HL-60/S4 treated with phorbol 12-myristate 13-acetate at 8.2 ng/mL for 4 days and 3 days (cell line): ENCODE data around the gene TM4SF18.
"Not testable (repeated sequence)": the region's sequence is repeated elsewhere in the genome, so short reads cannot be mapped to it uniquely, and the experiment has no call there.

Experiments
- in situ Hi-C: fragments of 300-500 bp; cut with MboI; formaldehyde crosslinking; loops from 2 replicates; pipeline ENCODE4 v1.15.0; 2022; ENCODE audit warnings: low sequenced_read_pairs

TM4SF18 gene

DNA sequence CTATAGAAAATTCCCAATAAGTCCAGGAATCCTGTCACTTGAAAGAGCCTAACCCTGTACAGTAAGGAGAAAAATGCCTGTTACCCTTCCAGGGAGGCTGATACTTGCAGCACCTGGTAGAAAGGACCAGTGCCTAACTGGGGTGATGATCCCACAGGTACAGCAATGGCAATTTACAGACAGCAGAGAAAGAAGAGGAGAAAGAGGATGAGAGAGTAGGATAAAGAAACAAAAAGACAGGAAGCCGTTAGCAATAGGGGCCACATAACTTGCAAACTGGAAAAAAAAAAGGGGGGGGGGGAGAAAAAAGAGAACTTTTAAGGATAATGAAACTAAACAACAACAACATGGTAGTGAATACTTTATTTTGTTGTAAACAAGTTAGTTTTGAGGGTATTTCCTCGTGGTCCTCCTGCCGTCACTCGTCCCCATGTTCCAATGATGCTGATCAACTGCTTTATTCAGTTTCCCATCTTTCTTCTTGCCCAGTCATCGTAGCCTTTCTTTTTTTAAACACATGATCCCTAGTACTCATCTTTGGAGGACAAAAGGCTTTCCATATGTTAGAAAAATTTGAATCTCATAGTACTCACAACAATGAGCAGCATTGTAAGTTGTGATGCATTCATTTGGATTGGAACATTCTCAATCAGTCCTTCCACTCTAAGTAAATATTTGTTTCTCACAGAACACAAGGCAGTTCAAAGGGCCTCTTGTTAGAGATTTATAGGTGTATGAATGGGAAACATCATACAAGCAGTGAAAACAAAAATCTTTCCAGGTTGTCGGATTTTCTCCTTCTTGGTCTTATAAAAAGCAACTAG lies 35.5 kb upstream of the TM4SF18 start:
- in situ Hi-C loops = no loop called here

DNA sequence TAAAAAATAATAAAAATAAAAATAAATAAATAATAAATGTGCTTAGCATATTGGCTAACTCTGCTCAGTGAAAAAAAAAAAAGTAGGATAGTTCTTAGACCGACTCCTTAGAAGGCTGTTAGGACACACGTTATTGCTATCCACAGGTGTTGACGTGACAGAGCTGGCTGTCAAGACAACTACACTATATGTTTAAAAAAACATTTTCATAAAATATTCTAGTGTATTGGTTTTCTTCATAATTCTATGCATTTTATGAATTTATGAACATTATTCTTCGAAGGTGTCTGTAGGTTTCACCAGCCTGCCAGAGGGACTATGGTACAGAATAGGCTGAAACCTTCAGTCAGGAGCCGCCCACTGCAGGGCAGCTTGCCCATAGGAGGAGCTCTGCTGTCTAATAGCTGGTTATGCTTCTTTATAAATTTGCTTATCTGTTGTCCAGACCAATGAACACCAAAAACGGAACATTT lies 34.8 kb upstream of the TM4SF18 start:
- in situ Hi-C loops = no loop called here

DNA sequence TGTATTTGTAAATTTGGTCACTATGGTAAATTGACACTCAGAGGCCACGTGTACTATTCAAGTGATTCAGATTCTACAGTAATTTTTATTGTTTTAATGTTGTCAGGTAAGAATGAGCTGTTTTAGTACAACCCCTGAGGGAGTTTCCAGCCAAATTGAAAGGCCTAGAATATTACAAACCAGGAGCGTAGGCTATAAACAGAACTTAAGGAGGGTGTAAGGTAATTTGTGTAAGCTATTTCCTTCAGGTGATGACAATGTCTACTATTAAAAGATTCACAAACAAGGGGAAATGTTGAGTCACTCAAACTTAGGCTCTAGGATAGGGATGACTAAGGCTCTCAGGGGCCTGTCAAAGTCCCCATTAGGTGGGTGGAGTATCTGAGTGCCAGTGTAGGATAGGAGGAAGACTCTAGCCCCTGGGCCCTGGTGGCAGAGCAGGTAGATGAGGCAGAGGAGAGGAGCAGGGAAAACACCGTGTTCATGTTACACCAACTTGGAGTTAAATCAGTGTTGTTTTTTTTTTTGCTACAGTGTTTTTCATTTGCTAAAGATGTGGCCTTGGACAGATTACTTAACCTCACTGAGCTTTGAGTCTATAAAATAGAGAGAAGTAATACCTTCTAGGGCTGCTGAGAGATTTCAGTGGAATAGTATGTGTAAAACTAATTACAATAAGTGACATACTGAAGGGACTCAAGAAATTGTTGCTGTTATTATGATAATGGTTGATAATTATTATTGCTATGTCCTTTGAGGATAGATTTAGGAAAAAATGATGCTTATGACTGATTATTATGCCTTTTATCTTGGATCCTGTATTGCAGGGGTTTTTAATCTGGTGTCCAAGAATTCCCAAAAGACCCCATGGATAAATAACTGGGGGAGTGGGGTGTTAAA lies 33.8 kb upstream of the TM4SF18 start:
- in situ Hi-C loops = no loop called here

DNA sequence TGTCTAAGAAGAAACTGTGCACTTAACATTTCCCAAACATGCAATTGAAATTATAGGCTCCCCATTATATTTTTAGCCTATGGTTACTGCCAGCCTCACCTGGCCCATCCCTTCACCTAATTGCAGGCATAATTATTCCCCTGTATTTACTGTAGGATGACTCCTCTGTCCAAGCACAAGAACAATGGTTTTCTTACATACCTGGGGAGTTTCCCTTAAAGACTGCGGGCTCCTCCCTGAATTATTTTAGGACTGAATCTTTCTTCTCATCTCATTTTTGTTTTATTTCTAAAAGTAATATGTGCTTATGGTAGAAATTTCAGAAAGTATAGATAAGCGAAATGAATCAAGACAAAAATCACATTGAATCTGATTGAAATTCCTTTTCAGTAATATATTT lies 32.6 kb upstream of the TM4SF18 start:
- in situ Hi-C loops = no loop called here

DNA sequence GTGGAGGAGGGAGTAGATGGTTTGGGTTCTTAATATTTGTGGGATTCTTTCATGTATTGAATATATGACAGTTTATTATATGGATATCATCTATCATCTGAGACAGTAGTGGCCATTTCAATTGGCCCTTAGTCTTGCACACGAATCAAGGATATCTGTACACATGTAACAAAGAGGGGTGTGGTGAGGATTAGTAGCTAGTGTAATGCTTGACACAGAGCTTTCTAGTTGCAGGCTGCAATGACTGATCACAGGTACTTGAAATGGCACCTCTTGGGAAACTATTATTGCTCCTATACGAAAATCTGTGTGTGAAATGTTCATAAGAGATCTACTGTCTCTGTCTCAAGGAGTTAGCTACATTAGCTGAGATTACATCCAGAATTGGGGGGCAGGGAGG lies 31.2 kb upstream of the TM4SF18 start:
- in situ Hi-C loops = no loop called here

DNA sequence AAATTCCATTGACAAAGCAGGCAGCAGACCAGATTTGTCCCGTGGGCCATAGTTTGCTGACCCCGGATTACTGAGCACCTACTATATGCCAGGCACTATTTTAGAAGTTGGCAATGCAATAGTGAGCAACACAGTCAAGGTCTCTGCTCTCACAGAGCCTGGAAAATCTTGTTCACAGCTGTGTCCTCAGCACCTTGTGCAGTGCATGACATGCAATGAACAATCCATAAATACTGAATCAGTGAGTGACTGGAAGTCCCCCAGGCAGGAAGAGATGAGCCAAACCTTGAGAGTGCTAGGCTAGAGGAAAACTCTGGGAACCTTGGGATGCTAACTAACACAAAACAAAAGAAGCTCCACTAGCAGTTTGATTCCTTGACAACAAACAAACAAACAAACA lies 29.6 kb upstream of the TM4SF18 start:
- in situ Hi-C loops = no loop called here

DNA sequence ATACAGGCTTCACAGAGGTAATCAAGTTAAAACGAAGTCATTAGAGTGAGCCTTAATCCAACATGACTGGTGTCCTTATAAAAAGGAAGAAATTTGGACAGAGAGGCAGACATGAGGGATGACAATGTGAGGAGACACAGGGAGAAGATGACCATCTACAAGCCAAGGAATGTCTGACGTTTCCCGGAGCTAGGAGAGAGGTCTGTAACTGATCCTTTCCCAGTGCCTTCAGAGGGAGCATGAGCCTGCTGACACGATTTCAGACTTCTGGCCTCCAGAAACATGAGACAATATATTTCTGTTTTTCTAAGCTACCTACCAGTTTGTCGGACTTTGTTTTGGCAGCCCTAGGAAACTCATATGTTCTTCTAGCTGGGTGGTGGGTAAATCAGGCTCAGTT lies 28.9 kb upstream of the TM4SF18 start:
- in situ Hi-C loops = no loop called here

DNA sequence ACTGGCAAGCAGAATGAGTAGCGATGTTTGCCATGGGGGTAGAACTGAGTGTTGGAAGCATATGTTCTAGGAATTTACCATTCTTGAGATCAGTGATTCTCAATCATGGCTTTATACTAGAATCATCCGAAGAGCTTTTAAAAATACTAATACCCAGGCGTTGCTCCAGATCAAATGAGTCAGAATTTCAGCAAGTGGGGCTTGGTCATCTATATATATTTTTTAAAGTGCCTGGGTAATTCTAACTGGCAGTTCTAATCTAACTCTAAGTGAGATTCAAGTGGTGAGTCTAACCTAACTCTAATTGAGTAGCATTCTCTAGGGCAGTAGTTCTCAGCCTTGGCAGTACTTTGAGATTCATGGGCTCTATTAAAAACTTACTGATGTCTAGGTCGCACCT lies 23.2 kb upstream of the TM4SF18 start:
- in situ Hi-C loops = no loop called here

DNA sequence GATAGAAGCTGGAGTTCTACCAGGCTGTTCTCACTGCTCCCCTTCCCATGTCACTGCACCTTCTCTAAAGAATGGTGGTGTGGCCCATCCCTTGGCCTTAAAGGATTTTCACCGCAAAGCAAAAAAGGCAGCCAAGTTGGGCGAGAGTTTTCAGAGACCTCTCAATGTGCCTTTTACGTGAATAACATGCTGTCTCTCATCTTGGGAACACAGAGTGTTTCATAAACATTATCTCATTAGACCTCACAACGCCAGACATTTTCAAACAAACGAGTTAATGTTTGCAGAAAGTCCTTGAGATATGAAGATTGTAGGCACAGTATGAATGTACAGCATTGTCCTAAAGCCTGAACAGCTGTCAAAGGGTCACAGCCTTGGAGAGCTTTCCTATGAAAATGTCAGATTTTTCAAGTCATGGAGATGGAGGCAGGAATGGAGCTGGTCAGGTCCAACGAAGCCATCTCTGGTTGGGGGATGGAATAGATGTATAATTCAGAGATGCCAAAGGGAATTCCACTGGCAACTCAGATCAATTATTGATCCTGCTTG lies 22.7 kb upstream of the TM4SF18 start:
- in situ Hi-C loops = no loop called here

DNA sequence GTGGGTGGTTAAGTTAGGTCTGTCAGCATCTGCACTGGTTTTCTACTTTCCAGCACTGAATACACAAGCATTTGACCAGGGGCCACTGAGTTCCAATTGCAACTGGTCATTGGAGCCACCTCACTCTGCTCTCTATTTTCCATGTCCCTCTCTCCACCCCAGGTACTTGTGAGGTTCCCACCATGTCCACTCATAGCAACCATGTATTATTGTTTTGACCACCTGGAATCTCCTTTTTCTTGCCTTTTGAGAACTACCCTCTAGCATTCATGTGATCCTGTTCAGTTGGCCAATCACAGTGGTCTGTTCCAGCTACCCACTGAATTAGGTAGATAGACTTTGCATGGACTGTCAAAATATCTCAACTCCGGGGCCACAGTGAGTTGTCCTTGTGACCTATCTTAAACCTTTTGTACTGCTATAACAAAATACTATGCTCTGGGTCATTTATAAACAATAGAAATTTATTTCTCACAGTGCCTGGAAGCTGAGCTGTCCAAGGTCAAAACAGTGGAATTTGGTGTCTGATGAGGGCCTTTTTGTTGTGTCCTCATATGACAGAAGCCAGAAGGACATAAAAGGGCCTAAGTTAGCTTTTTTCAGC lies 20.2 kb upstream of the TM4SF18 start:
- in situ Hi-C loops = no loop called here

DNA sequence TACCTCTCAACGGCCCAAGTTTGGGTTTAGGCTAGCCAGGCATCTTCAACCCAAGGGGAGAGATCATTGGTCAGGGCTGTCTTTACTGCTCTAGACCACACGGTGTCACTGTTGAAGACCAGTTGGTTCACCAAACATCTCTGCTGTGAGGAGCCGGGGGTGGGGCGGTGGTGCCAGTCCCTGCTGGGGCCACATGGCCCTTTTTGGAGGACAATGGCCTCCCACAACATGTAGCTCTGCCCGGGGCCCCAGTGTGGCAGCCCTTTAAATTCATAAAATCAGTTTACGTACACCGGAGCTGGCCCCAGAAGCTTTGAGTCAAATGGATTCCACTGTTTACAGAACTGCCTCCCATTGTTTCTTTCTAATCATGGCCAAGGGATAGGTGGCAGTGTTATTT lies 19.1 kb upstream of the TM4SF18 start:
- in situ Hi-C loops = no loop called here

DNA sequence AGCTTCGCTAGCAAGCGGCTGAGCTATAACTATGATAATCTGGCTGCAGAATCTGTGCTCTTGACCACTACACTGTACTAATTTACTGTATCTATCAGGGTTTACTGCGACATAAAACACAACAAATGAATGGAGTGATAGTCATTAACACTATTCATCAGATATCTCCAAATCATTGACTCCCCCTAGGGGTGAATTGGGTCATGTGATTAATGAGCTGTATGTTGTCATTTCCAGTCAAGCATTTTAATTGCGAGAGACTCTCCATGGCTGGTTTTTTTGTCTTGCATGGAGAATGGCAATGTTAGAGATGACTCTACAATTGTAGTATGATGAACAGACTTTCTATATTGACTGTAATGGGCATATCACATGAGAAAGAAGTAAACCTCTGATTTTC lies 10.5 kb upstream of the TM4SF18 start:
- in situ Hi-C loops = no loop called here

DNA sequence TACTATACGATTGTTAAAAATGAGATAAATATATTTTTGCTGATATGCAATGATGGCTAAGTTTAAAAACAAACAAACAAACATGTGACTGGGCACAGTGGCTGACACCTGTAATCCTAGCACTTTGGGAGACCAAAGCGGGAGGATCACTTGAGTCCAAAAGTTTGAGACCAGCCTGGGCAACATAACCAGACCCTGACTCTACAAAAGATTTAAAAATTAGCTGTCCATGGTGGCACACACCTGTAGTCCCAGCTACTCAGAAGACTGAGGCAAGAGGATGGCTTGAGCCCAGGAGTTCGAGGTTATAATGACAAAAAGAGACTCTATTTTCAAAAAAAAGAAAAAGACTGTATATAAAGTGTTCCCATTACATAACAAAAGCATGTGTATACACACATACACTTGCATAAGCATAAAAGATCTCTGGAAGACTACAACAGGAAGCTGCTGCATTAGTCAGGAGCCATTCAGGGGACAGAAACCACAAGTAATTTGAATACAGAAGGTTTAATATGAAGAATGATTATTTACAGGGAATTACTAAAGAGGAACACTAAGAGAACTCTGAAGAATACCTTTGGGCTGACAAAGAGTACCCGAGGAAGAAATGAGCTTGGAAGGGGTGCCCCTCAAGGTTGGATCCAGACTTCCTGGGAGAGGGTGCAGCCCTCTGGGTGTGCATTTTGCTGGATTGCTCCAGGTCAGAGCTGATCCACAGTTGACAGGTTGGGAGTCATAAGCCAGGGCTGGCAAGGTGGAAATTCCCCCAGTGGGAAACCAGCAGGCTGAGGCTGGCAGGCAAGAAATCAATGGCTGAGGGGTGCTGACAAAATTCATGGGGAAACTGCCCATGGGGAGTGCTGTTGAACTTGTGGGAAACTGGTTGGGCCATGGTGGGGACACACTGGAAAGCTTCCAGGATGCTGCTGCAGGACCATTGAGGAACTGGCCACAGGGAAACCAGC lies 9.3 kb upstream of the TM4SF18 start:
- in situ Hi-C loops = no loop called here

DNA sequence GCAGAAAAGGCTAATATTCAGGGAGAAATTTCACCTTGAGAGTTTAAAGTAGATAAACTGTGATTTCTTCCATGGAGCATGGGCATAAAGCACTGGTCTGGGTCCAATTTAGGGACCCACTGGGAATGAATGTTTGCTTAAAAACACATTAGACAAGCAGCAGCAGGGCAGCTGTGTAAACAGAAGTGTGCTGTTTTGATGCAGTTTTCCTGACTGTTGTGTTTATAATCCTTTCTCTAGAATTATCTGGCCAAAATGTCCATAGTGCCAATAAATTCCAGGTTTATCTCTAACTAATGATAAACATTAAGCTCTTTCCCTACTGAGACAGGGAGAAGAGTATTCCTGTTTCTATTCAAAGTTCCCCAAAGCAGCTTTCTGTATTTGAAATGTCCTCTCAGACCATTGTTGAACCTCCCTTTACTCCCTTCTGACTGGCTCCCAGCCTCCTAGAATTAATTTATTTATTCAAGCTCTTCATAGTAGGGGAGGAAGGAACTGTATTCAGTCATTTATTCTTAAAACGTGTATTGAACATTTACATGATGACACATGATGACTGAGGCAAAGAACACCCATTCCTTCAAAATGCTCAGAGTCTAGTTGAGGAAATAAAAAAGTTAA lies 7.0 kb upstream of the TM4SF18 start:
- in situ Hi-C loops = no loop called here

DNA sequence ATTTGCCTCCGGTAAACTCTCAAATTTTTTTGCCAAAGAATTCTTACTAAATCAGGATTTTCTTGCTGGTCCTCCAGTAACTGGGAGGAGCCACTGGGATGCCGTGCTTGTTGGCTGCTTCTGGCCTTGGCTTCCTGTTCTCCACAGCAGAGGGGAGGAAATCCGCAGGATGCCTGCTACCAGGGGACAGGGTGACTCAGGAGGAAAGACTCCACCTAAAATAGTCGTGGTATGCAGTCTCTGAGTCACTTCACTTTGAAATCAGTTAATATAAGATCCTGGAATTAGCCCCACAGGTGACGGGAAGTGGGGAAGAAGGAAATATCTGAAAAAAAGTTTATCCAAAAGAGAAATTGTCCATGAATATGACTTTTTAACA lies 6.5 kb upstream of the TM4SF18 start:
- in situ Hi-C loops = no loop called here

DNA sequence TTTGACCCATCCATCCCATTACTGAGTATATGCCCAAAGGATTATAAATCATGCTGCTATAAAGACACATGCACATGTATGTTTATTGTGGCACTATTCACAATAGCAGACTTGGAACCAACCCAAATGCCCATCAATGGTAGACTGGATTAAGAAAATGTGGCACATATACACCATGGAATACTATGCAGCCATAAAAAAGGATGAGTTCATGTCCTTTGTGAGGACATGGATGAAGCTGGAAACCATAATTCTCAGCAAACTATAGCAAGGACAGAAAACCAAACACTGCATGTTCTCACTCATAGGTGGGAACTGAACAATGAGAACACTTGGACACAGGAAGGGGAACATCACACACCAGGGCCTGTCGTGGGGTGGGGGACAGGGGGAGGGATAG lies 4.0 kb upstream of the TM4SF18 start:
- in situ Hi-C loops = not testable (repeated sequence)

DNA sequence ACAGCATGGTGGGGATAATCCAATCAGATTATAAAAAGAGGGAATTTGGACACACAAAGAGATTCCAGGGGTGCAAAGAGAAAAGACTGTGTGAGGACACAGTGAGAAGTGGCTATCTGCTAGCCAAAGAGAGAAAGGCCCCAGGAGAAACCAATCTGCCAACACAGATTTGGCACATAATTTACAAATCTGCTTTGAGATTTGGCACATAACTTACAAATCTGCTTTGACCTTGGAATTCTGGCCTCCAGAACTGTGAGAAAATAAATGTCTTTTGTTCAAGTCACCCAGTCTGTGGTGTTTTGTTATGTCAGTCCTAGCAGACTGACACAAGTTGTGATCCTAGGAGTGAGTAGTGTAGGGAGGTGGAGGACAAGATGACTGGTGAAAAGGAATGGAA lies 3.5 kb upstream of the TM4SF18 start:
- in situ Hi-C loops = no loop called here

DNA sequence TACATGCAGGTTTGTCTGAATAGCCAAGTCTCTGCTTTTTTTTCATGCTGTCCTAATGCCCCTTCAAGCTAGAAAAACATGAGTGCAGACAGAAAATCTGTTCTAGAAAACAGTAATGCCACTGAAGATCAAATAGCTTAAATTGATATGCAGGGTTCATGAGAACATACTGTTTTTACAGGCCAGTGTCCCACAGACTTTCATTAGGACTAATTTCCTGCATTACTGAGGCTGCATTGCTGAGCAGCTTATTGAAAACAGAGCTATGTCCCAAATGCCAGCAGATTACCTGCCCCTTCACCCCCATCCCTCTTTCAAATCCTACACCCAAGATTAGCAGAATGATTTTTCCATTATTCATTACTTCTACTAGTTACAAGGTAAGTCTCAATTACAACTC lies 665 bp downstream of the TM4SF18 start:
- in situ Hi-C loops = no loop called here

DNA sequence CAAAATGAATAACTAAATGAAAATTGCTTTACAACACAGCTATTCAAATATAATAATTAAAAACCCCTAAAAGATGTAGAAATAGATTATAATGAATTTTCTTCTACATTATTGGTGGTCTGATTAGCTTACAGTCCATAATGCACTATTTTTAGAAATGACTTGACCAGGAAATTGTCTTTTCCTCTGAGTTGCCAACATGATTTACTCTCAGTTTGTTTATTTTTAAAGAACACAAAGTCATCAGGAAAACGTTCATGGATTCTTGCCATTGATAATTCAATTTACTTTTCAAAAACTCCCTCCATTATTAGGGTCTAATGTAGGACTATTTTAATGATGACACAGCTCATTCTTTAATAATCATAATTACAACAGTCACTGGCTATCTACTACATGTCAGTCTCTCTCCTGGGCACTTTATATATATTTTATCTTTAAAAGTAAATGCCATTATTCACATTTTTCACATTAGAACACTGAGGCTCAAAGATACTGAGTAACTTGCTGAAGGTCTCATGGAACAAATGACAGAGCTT lies 1.1 kb downstream of the TM4SF18 start:
- in situ Hi-C loops = no loop called here

DNA sequence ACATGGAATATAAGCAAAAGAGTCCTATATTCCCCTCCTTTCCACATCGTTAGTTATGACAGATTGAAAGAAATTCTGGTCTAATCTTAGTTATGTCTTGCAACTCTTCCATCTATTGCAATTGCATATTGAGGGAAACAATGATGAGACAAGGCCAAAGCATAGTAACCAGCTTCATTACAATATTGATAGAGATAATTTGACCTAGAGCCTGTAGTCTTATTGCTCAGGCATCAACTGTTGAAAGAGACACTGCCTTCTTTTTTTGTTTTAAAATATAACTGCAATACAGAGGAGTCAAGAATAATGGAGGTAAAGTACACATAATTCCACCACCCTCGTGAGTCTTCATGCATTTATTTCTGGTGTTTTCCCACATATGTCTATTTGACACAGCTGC lies 2.0 kb downstream of the TM4SF18 start:
- in situ Hi-C loops = no loop called here
